Anterior cingulate cortex (tissue), 58 donors: ENCODE measurements around the gene NKAIN4.

ENCODE experiments used
- DNase-seq, 58 donors: peaks; one replicate each; lab custom pipeline; 2025; lab: John Stamatoyannopoulos, UW

Gene NKAIN4

DNA sequence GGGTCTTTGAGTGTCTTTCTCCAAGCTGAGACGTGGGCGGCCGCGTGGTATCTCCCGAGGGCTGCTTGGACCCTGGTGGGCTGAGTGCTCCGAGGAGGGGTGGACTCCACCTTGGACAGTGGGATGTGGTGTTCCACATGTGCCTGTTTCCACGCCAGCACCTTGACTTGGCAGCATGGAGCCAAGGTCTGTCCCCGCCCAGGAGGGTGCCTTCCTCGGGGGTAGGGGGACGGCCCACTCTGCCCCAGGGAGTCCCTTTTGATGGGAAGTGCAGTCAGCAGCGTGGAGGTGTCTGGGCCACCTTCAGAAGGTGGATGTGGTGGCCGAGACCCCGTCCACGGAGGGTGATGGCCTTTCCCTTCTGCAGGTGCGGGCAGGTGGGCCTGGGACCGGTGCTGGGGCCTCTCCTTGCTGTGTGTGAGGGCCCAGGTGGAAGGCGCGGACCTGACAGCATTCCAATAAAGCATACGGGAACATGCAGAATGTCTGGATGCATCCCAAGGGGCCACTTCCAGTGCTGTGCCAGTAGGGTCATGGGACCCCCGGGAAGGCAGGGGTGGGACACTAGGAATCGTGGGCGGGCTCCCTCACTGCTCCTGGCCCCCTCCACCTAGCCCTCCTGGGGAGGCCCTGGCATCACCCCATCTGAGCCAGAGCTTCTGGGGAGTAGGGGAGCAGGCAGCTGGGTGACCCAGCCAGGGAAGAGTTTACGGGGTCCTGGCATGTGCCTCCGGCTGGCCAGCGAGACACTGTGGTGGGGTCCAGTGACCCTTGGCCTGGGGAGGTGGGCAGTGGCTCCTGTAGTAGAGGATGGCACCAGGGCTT lies 35.3 kb upstream of the NKAIN4 start:
- DNase-seq = no peak

DNA sequence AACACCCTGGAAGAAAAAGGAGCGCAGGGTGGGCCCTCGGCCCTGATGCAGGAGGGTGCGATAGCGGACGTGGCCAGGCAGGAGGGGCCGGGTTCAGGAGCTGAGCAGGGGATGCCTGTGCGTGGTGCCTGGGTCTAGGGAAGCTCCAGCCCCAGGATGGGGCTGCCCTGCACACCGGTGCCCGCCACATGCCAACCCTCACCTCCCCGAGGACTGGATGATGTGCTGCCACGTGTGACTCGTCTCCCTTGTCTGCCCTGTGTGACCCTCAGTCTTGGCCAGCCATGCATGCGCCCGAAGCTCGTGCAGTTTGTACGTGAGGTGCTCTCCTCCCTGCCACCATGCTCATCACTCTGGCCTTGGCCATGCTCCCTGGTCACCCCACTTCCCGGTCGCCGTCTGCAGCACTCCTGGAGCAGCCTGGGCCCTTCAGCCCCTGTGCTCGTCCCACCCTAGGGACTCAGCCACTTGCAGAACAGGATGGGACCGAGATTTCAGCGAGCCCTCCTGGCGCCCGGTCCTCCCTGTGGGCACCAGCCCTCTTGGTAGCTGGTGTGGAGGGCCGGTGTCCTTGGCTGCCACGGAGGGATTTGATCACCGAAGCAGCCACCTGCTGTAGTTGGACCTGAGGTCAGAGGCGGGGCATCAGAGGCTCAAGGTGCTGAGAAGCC lies 34.5 kb upstream of the NKAIN4 start:
- no peak for DNase-seq

DNA sequence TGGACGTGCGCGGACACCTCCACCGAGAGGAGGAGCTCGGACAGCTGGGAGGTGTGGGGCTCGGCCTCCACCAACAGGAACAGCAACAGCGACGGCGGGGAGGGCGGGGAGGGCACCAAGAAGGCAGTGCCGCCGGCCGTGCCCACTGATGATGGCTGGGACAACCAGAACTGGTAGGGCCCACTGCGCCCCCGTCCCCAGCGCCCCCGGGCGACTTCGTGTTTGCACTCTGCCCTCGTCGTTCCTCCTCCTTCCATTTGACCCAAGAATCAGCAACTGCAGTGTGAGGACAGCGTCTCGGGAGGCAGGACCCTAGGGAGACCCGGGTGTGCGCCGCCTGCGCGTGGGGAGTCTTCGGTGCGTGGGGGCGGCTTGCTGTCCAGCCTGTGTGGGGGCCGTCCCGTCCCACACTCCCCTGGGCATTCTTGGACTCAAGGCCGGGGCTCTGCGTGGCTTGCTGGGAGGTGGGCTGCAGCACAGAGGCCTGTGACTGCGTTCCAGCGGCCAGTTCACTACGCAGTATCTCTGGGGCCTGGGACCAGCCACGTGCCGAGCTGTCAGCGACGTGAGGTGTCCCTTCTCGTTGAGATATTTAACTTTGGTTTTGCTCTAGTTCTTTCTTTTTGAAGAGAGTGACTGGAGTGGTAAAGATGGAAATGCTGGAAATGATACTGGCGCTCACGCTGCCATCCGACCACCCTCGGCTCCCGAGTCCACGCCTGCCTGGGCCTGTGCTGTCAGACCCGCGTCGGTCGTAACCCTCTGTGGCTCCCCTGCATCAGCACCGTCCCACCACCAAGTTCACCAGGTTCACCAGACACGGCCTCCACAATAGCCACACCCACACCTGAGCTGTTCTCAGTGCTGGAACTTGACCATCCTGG lies 33.7 kb upstream of the NKAIN4 start:
- DNase-seq = no peak

DNA sequence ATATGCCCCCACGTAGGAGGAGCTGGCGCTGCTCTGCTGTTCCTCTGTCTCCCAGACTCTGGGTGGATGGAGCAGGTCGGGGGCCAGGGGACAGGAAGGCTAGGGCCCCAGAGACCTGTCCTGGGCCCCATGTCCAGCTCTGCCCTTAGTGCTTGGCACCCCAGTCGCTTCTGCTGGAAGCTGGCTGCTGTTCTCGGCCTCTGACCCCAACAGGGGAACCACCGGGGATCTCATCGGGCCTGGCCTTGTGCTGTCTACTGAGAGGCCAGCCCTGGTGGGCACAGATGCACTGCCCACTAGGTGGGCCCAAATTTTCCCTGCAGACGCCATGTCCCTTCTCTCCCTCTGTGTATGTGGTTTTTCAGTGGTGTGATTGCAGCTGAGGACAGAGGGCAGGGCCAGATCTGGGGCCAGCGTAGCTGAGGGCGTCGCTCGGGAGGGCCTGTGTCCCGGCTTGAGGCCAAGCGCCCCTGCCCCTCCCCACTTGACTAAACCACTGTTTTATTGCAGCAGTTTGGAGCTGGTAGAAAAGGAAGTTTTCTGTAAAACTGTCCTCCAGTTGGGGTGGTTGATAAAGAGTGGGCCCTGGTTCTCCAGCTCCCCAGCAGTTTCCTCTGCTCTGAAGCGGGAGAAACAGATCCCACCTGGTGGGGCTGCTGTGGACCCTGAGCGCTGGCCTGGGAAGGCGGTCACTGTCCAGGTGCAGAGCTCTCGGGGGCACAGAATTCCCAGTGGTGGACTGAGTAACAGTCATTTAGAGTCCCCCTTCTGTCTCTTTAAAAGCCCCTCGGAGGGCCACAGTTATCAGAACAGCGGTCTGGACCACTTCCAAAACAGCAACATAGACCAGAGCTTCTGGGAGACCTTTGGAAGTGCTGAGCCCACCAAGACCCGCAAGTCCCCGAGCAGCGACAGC lies 32.8 kb upstream of the NKAIN4 start:
- no peak for DNase-seq

DNA sequence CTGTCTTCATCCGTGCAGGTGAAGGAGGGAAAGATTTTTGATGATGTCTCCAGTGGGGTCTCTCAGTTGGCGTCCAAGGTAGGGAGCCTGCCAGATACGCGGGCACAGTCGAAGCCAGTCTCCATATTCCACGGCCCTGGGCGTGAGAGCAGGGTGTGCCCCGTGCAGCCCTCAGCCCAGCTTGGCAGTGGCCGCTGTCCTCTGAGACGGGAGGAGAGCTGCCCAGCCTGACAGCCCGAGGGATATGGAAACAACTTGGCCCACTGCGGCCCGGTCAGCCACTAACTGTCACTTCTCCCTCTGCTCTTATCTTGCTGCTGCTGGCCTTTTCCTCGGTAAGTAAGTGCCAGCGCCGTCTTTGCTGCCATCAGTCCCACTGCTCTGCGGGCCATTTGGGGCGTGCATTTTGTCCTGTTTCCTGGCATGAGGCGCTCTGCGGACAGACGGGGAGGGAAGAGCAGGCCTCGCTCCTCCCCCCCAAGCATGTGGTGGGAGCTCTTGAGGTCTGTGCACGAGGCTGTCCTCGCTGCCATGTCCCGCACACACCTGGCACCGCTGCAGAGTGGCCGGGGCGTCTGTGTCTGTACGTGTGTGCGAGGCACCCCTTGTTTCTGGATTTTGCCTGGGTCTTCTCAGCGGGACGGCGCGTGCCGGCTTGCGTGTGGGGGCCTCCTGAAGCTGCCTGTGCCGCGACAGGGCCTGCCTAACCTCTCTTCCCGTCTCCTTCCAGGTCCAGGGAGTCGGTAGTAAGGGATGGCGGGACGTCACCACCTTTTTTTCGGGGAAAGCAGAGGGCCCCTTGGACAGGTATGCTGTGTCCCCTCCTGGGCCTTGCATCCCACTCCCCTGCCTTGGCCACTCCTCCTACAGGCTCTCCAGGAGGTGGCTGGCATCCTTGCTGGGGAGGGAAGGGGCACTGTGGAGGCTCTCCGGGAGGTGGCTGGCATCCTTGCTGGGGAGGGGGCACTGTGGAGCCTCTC lies 31.7 kb upstream of the NKAIN4 start:
- no peak for DNase-seq

DNA sequence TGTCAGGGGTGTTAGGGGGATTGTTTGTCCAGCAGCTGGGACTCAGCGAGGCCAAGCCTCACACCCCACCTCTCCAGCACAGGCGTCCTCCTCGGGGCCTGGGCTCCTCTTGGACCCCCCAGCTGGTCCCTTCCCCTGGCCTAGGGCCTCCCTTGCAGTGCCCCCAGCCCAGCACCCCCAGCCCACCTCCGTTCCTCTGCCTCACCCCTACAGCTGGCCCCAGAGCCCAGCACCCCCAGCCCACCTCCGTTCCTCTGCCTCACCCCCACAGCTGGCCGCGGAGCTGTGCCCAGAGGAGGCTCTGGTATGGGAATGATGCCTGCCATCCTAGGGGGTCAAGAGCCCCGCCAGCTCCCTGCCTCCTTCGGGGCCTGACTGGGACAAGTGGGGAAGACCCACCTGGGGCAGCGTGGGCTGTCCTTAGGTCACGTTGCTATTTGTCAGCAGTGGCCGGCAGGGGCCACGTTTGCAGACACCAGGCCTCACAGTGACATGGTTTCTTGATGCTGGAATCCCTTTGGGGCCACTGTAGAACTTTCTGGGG lies 30.8 kb upstream of the NKAIN4 start:
- no peak for DNase-seq

DNA sequence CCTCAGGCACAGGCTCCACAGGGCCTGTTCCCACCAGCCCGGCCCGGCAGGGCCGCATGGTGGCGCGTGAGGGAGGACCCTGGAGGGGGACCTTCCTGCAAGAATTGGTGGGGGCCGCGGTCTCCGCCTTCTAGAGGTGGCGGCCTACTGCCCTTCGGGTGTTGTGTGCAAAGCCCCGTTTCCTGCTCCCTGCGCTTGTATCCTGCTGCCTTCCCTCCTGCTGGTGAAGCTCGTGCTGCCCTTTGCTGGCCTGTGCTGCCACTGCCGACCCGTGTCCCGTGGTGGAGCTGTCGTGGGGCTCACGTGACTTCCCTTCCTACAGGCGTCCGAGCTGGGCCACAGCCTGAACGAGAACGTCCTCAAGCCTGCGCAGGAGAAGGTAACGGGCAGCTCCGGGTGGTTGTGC lies 30.3 kb upstream of the NKAIN4 start:
- no peak for DNase-seq

DNA sequence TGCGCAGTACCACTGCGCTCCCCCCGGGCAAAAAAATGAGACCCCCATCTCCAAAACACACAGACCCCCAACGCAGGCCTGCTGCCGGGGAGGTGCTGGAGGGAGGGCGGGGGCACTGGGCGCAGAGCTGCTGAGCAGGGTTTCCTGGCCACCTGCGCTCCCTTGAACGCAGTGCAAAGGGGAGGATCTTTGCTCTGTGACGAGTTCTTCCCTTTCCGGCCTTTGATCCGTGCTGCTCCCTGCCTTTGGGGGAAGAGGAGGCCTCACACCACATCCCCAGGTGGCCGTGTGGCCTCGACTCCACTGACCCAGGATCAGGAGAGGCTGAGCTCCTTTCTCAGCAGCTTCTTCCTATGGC lies 29.8 kb upstream of the NKAIN4 start:
- no peak for DNase-seq

DNA sequence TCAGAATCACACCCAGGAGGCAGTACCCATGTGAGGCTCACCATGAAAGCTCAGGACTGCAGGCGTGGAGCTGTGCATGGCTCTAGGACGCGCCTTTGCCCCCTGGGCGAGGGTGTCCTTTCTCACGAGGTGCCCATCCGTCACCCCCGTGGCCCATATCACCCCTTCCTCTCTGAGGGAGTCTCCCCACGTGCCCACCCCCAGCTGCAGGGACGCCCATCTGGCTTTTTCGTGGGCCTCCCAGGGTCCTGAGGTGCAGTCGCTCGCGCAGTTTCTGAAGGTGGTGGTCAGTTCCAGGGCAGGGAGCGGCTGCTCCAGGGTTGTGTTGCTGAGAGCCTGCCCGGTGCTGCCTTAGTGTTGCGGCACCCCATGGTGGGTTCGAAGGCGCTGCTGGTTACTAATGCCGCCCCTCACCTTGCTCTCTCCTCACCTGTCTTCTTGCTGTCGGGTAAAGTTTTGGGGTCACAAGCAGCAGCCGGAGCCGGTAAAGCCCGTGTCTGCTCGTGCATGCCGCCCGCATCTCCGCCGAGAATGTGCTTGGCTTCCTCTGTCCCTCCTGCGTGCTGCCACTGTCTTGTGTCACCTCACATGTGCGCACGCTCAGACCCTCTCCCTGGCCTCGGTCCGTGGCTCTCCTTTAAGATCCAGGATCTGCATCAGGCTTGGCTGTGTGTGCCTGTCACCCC lies 29.3 kb upstream of the NKAIN4 start:
- no peak for DNase-seq

DNA sequence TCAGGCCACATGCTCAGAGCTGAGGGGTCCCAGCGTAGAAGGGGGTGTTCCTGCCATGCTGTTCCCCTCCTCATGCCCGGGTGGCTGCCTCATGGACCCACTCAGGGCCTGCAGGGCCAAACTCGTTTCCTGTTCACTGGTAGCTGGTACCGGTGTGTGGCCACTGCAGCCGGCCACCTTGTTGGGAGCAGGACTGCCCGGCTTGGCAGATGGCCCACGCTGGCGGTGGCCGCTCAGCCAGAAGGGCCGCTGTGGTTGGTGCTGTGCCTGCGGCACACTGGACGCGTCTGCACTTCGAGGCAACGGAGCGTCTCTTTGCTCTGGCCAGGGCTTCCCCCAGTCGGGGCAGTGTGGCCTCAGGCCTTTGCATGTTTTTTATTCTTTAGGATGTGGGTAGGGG lies 28.7 kb upstream of the NKAIN4 start:
- DNase-seq = no peak

DNA sequence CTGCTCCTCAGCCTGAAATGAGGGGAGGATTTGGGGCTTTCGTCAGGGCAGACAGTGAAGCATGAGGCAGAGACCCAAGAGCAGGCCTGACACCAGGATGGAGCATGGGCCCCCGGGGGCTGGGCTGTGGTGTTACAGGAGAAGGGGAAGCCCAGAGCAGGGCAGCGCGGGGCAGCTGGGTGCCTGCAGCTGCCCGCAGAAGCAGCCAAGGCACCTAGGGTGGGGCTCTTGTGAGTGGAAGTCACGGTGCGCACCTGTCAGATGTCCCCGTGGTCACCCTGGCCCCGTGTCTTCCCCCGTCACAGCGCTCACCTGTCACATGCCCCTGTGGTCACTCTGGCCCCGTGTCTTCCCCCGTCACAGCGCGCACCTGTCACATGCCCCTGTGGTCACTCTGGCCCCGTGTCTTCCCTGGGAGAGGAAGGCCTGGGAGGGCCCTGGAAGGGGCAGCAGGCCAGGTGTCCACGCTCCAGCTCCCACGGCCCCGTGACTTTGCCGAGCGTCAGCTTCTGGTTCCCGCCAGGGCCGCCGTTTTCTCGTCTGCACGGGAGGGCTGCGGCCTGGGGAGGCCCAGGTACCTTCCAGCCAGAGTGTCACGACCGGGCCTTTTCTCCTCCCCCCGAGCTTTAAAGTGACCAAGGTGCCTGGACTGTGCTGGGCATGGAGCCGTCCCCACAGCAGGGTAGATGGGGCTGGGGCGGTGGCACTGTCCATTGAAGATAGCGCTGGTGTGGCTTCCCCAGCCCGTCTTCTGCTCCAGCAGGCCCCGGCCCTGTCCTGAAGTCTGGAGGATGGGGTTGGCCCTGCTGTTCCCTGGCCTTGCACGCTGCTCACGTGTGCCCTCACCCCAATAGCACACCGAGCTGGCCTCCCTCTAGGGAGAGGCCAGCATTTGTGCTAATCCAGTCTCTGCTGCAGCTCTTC lies 27.7 kb upstream of the NKAIN4 start:
- DNase-seq = no peak

DNA sequence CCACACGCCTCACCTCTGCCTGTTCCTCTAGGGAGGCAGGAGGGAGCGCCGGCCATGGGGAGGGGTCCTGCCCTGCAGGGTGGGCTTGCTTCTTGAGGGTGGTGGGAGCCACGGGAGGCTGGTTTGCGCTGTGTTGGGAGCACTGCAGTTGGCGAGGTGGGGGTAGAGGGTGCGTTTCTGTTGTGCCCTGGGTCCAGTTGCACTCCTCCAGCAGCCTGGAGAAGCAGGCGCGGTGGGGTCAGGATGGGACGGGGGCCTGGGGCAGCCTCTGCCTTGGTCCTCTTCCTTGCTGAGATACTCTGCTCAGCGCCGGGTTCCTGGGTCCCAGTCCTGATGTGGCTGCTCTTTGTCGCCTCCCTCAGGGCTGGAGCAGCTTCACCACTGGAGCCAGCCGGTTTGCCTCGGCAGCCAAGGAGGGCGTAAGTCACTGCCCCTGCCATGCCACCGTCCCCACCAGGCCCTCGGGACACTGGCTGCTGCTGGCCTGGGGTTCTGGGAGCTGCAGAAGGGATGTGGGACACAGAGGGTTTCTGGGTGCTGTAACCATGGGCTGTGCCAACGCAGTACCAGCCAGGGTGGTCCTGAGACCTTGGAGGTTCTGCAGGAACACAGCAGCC lies 26.8 kb upstream of the NKAIN4 start:
- no peak for DNase-seq

DNA sequence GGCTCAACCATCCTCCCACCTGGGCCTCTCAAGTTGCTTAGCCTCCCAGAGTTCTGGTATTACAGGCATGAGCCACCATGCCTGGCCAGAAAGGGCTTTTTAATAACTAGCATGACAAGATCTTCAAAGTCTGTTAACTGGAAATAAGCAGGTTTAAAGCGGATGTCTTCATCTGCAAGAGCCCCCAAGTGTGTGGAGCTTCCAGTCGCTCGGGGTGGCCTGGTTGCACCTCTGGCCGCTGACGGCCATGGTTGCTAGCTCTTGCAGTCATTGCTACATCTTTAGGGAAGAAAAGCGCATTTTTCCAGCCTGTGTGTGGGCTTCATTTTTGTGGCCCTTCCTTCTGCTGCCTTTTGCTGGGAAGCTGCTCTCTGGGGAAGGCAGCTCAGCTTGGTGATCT lies 26.1 kb upstream of the NKAIN4 start:
- DNase-seq = no peak

DNA sequence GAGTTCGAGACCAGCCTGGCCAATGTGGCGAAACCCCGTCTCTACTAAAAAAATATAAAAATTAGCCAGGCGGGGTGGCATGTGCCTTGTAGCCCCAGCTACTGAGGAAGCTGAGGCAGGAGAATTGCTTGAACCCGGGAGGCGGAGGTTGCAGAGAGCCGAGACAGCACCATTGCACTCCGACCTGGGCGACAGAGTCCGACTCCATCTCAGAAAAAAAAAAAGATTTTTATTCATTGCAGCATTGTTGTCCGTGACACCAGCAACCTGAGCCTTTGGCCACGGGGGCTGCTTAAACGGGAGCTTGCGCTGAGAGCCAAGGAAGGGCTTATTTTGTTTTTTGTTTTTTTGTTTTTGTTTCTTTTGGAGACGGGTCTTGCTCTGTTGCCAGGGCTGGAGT lies 25.7 kb upstream of the NKAIN4 start:
- no peak for DNase-seq

DNA sequence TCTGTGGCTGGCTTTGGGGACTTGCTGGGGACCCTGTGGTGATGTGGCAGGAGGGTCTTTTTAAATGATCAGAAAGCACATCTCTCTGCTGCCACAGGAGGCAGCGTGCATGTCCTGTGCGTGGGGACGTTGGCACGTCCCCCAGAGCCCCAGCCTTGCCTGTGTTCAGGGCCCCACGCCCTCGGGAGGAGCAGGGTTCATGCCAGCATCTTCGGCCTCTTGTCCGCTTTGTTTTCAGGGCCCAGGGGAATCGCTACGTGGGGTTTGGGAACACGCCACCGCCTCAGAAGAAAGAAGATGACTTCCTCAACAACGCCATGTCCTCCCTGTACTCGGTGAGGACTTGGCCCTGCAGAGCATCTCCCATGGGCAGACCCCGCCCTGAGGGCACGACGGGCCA lies 24.4 kb upstream of the NKAIN4 start:
- no peak for DNase-seq

DNA sequence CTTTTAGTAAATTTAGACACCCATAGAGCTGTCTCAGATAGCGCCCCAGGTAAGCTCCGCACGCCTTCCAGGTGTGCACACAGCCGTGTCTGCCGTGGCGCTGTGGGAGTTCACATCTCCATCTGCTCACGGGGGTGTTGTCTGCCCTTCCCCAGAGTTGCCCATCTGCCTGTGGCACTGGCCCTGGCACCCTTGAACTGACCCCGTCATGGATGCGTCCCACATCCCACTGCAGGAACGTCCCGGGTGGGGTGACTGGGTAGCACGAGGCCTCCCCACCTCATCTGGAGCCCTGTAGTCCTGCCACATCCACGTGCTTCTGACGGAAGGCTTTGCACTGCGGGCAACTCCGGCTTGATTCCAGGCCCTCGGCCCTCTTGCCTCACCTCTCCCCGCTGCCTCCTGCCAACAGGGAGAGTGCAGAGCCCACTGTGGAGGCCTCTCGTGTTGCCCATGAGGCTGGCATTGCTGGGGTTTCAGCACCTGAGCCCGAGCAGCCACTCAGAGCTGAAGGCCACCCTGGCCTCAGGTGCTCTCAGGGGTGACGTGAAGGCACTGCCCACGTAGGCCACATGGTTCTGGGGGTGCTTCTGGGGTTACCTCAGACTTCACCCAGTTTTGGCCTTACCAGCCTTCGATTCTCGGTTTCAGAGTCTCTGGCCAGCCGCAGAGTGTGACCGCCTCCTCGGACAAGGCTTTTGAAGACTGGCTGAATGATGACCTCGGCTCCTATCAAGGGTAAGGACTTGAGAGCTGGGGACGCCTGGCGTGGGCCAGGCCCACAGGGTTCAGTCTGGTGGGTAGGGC lies 23.4 kb upstream of the NKAIN4 start:
- no peak for DNase-seq
